Neural cell (in vitro differentiated cells): ENCODE results near the gene PQBP1. TPM values are rescaled to one million over a fixed set of nuclear protein-coding genes. Genes with fewer than 3 reads are reported as not detected.

Experiments used
- H2AFZ ChIP-seq: fragments of 200-600, 300-800 bp; sonication (generic), shearing (Covaris generic); 2 replicates; pipeline ENCODE4 v1.6.0; 2014; ENCODE audit warnings: low read depth, mild to moderate bottlenecking, antibody characterized with exemption, low read length, moderate library complexity
- H3F3A ChIP-seq: fragments of 200-600 bp; shearing (Covaris generic); 2 replicates; pipeline ENCODE4 v1.6.1; 2016; ENCODE audit warnings: mild to moderate bottlenecking, moderate library complexity, mixed read lengths, antibody characterized with exemption, low read length; ENCODE audit not compliant: insufficient read depth, poor library complexity, severe bottlenecking
- H3K27ac ChIP-seq: fragments of 200-600, 300-800 bp; sonication (generic), shearing (Covaris generic); 2 replicates; pipeline ENCODE4 v1.5.1; 2014; ENCODE audit warnings: mild to moderate bottlenecking, low read length, moderate library complexity
- H3K27me3 ChIP-seq: fragments of 300-800, 200-600 bp; sonication (generic), shearing (Covaris generic); 2 replicates; pipeline ENCODE4 v1.6.0; 2014; ENCODE audit warnings: mild to moderate bottlenecking, low read depth, low read length, moderate library complexity; ENCODE audit not compliant: insufficient read depth
- H3K36me3 ChIP-seq: fragments of 300-800, 200-600 bp; sonication (generic), shearing (Covaris generic); 2 replicates; pipeline ENCODE4 v1.5.1; 2014; ENCODE audit warnings: mild to moderate bottlenecking, antibody characterized with exemption, low read length, moderate library complexity; ENCODE audit not compliant: insufficient read depth
- H3K4me2 ChIP-seq: fragments of 300-800, 200-600 bp; sonication (generic), shearing (Covaris generic); 2 replicates; pipeline ENCODE4 v1.6.0; 2014; ENCODE audit warnings: mild to moderate bottlenecking, low read length
- H3K4me3 ChIP-seq: fragments of 300-800, 200-600 bp; sonication (generic), shearing (Covaris generic); 2 replicates; pipeline ENCODE4 v1.5.1; 2014; ENCODE audit warnings: mild to moderate bottlenecking, low read length, moderate library complexity
- H3K79me2 ChIP-seq: fragments of 200-600 bp; shearing (Covaris generic); replicated peaks from 2 replicates; pipeline ENCODE4 v1.6.0; 2014; ENCODE audit warnings: mild to moderate bottlenecking, low read length, moderate library complexity; ENCODE audit not compliant: insufficient read depth
- H3K9ac ChIP-seq: fragments of 300-800, 200-600 bp; sonication (generic), shearing (Covaris generic); 2 replicates; pipeline ENCODE4 v1.6.1; 2016; ENCODE audit warnings: mild to moderate bottlenecking, low read length, mixed read lengths
- H3K9me2 ChIP-seq: fragments of 200-600 bp; shearing (Covaris generic); 2 replicates; pipeline ENCODE4 v1.6.1; 2016; ENCODE audit warnings: mild to moderate bottlenecking, low read length, mixed read lengths; ENCODE audit not compliant: insufficient read depth
- H3K9me3 ChIP-seq: fragments of 200-600, 300-800 bp; sonication (generic), shearing (Covaris generic); 2 replicates; pipeline ENCODE4 v1.6.1; 2016; ENCODE audit warnings: mild to moderate bottlenecking, mixed run types, low read length, moderate library complexity, mixed read lengths
- H4K20me1 ChIP-seq: fragments of 200-600 bp; shearing (Covaris generic); 2 replicates; pipeline ENCODE4 v1.6.1; 2016; ENCODE audit warnings: mild to moderate bottlenecking, mixed run types; ENCODE audit not compliant: insufficient read depth
- EP300 ChIP-seq: fragments of 450-650 bp; conservative IDR thresholded peaks from 2 replicates; pipeline ENCODE4 v1.6.1; 2014; ENCODE audit warnings: antibody characterized with exemption, mild to moderate bottlenecking, moderate library complexity; ENCODE audit not compliant: poor library complexity, severe bottlenecking
- EZH2 ChIP-seq: fragments of 200-600, 300-800 bp; shearing (Covaris generic), sonication (generic); IDR thresholded peaks from 2 replicates; pipeline ENCODE4 v1.6.1; 2014; ENCODE audit warnings: antibody characterized with exemption, low read length, borderline replicate concordance, mild to moderate bottlenecking; ENCODE audit not compliant: insufficient read depth, poor library complexity, severe bottlenecking
- MXI1 ChIP-seq: fragments of 450-650 bp; conservative IDR thresholded peaks from 2 replicates; pipeline ENCODE4 v1.6.1; 2014; ENCODE audit warnings: antibody characterized with exemption, mild to moderate bottlenecking; ENCODE audit not compliant: poor library complexity, severe bottlenecking
- POLR2AphosphoS5 ChIP-seq: IDR thresholded peaks from 2 replicates; pipeline ENCODE4 v1.6.1; 2012
- RAD21 ChIP-seq: fragments of 450-650 bp; conservative IDR thresholded peaks from 2 replicates; pipeline ENCODE4 v1.6.1; 2014; ENCODE audit warnings: antibody characterized with exemption, mild to moderate bottlenecking, moderate library complexity
- SMC3 ChIP-seq: fragments of 450-650 bp; conservative IDR thresholded peaks from 2 replicates; pipeline ENCODE4 v1.6.1; 2014; ENCODE audit warnings: antibody characterized with exemption, mild to moderate bottlenecking, moderate library complexity; ENCODE audit not compliant: poor library complexity
- TAF1 ChIP-seq: IDR thresholded peaks from 2 replicates; pipeline ENCODE4 v1.6.1; 2012; ENCODE audit warnings: low read depth
- polyA plus RNA-seq: library from polyadenylated mRNA; depleted of rRNA; stranded (reverse); fragments of >200 nt; gene quantifications from 2 replicates; pipeline ENCODE4 v1.2.3, GENCODE V29; 2014
- TF ChIP-seq, protein P1 (sequence below): IDR thresholded peaks from 2 replicates; pipeline ENCODE4 v1.6.1; 2012; ENCODE audit warnings: borderline replicate concordance
- TF ChIP-seq, protein P2 (sequence below): fragments of 450-650 bp; IDR thresholded peaks from 2 replicates; pipeline ENCODE4 v1.5.1; 2014; ENCODE audit warnings: antibody characterized with exemption, mild to moderate bottlenecking, moderate library complexity; ENCODE audit not compliant: poor library complexity, severe bottlenecking

The PQBP1 gene
- polyA plus RNA-seq, 1 donor from 2014 or later = 70.8 TPM

DNA sequence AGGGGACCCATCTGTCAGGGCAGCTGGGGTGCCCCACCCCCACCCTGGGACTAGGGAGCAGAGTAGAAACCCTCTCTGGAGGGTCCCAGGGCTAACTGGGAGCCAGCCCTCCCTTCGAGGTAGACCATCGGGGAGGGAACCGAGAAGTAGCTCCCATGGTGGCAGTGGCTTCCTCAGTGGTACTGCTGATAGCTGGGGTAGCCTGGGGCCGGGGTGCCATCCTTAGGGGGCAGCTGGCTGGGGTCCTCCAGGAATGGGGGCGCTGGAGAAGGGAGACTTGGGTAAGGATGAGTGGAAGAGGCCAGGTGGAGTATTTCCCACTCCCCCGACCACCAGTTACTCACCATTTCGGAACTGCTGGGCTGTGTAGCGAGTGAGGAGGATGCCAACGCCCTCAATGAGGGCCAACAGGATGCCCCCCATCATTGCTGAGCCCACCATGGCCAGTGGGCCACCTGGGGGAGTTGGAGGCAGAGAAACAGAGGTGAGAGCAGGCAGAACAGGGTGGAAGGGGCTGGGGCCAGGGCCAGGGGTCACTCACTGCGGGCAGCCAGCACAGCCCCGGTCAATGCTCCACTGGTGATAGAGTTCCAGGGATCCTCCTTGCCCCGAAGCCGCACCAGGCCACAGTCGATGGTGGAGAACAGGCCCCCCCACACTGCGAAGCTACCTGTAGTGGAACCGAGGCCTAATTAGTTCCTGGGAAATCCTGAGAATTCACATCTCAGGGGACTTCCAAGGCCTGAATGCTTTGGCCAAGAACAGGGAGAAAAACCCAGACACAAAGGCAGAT is 4.0 kb upstream of the PQBP1 start:
- Histone ChIP-seq H3K4me3 (no peak overlapping the region), H3K9me3 (no peaks in the 10 kb centered on the region), H2AFZ (no peak overlapping the region), H3K9ac (no peak overlapping the region), H3K27me3 (no peaks in the 10 kb centered on the region), H3K79me2 (peaks cover 10% of the 10 kb centered on the region), H3K36me3 (no peaks in the 10 kb centered on the region), H3K27ac (no peak overlapping the region), H3K9me2 (no peaks in the 10 kb centered on the region), H3K4me2 (no peak overlapping the region), H4K20me1 (no peaks in the 10 kb centered on the region), H3F3A (no peaks in the 10 kb centered on the region)
- TF ChIP-seq MXI1 = no peak
- TF ChIP-seq, protein P1, sequence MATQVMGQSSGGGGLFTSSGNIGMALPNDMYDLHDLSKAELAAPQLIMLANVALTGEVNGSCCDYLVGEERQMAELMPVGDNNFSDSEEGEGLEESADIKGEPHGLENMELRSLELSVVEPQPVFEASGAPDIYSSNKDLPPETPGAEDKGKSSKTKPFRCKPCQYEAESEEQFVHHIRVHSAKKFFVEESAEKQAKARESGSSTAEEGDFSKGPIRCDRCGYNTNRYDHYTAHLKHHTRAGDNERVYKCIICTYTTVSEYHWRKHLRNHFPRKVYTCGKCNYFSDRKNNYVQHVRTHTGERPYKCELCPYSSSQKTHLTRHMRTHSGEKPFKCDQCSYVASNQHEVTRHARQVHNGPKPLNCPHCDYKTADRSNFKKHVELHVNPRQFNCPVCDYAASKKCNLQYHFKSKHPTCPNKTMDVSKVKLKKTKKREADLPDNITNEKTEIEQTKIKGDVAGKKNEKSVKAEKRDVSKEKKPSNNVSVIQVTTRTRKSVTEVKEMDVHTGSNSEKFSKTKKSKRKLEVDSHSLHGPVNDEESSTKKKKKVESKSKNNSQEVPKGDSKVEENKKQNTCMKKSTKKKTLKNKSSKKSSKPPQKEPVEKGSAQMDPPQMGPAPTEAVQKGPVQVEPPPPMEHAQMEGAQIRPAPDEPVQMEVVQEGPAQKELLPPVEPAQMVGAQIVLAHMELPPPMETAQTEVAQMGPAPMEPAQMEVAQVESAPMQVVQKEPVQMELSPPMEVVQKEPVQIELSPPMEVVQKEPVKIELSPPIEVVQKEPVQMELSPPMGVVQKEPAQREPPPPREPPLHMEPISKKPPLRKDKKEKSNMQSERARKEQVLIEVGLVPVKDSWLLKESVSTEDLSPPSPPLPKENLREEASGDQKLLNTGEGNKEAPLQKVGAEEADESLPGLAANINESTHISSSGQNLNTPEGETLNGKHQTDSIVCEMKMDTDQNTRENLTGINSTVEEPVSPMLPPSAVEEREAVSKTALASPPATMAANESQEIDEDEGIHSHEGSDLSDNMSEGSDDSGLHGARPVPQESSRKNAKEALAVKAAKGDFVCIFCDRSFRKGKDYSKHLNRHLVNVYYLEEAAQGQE = no peak
- TF ChIP-seq EZH2 = no peak
- TF ChIP-seq EP300 = no peak
- no peak for TF ChIP-seq SMC3
- TF ChIP-seq, protein P2, sequence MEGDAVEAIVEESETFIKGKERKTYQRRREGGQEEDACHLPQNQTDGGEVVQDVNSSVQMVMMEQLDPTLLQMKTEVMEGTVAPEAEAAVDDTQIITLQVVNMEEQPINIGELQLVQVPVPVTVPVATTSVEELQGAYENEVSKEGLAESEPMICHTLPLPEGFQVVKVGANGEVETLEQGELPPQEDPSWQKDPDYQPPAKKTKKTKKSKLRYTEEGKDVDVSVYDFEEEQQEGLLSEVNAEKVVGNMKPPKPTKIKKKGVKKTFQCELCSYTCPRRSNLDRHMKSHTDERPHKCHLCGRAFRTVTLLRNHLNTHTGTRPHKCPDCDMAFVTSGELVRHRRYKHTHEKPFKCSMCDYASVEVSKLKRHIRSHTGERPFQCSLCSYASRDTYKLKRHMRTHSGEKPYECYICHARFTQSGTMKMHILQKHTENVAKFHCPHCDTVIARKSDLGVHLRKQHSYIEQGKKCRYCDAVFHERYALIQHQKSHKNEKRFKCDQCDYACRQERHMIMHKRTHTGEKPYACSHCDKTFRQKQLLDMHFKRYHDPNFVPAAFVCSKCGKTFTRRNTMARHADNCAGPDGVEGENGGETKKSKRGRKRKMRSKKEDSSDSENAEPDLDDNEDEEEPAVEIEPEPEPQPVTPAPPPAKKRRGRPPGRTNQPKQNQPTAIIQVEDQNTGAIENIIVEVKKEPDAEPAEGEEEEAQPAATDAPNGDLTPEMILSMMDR = no peak
- no peak for TF ChIP-seq POLR2AphosphoS5
- TF ChIP-seq RAD21 = no peak
- no peak for TF ChIP-seq TAF1

DNA sequence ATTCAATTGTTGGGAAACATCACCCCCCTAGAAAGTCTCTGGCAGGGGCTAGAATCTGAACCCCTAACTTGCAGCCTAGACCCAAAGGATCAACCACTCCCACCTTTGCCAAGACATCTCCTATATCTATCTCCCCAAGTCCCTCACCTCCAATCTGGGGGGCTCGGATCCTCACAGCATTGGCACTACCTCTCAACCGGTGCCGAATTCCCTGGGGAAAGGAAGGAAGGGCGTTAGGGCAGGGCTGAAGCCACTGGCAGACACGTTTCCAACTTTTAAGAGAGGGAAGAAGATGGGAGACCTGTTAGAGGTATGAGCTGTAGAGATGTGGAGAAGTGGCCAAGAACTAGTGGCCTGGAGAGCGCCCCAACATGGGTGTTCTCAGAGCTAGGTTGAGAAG is 2.8 kb upstream of the PQBP1 start:
- H3K4me2 ChIP-seq = no peak overlapping the region
- H3K9me2 ChIP-seq = no peaks in the 10 kb centered on the region
- no peak overlapping the region for H2AFZ ChIP-seq
- no peak for TF ChIP-seq POLR2AphosphoS5
- TF ChIP-seq EZH2 = no peak
- TF ChIP-seq MXI1 = no peak
- TF ChIP-seq EP300 = no peak
- no peak for TF ChIP-seq TAF1
- TF ChIP-seq, protein P2 = no peak
- TF ChIP-seq, protein P1 = no peak
- TF ChIP-seq SMC3 = no peak
- TF ChIP-seq RAD21 = no peak
- no peaks in the 10 kb centered on the region for H3K27me3 ChIP-seq
- no peaks in the 10 kb centered on the region for H3K36me3 ChIP-seq
- no peak overlapping the region for H3K27ac ChIP-seq
- H3F3A ChIP-seq = no peaks in the 10 kb centered on the region
- no peaks in the 10 kb centered on the region for H3K9me3 ChIP-seq
- H3K9ac ChIP-seq = no peak overlapping the region
- peaks cover 10% of the 10 kb centered on the region for H3K79me2 ChIP-seq
- H3K4me3 ChIP-seq = no peak overlapping the region
- no peaks in the 10 kb centered on the region for H4K20me1 ChIP-seq
